WI38 (cell line): ENCODE data around the gene LGALS3BP.

ENCODE experiments used
- H3K4me3 ChIP-seq: 2 replicates; pipeline ENCODE4 v1.5.1; 2011; ENCODE audit warnings: low read depth, mild to moderate bottlenecking, control low read depth, low read length
- CTCF ChIP-seq: IDR thresholded peaks from 2 replicates; pipeline ENCODE4 v1.5.1; 2012; ENCODE audit warnings: low read depth, mild to moderate bottlenecking, control low read depth, low read length

The LGALS3BP gene

DNA sequence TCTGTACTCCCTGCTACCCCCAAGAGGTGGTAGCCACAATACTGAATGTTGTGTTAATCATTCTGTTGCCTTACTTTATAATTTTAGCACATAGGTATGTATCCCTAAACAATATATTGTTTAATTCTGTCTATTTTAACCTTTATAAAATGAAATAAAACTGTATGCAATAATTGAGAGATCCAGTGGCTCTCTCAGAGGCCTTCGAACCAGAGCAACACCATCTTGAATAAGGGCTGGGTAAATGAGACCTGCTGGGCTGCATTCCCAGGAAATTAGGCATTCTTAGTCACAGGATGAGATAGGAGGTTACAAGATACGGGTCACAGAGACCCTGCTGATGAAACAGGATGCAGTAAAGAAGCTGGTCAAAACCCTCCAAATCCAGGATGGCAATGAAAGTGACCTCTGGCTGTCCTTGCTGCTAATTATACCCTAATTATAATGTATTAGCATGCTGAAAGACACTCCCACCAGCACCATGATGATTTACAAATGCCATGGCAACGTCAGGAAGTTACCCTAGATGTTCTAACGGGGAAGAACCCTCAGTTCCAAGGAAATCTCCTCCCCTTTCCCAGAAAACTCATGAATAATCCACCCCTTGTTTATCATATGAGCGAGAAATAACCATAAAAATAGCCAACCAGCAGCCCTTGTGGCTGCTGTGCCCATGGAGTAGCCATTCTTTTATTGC lies 31.9 kb upstream of the LGALS3BP start:
- no peak overlapping the region for H3K4me3 ChIP-seq
- no peak for TF ChIP-seq CTCF

GRCh38 chr17:79010304-79010646 lies 30.6 kb upstream of the LGALS3BP start:
- no peak for TF ChIP-seq CTCF
- H3K4me3 ChIP-seq = peak overlapping the region; percentile 98

GRCh38 chr17:79009397-79010303 lies 29.9 kb upstream of the LGALS3BP start, which contains the start of gene CANT1:
TSS of gene CANT1 (minus strand) at chr17:79009764. CDS start at chr17:78997622, 12,142 bp downstream.
- H3K4me3 ChIP-seq = peak within 1 kb of the TSS; percentile 98
- TF ChIP-seq CTCF = no peak

GRCh38 chr17:79008666-79009387 lies 29.1 kb upstream of the LGALS3BP start:
- H3K4me3 ChIP-seq = peak overlapping the region; percentile 98
- no peak for TF ChIP-seq CTCF

- TF ChIP-seq CTCF = no peak
- peak overlapping the region; percentile 98 for H3K4me3 ChIP-seq
These were observed 28.0 kb upstream of the LGALS3BP start for GRCh38 chr17:79007504-79008381.

DNA sequence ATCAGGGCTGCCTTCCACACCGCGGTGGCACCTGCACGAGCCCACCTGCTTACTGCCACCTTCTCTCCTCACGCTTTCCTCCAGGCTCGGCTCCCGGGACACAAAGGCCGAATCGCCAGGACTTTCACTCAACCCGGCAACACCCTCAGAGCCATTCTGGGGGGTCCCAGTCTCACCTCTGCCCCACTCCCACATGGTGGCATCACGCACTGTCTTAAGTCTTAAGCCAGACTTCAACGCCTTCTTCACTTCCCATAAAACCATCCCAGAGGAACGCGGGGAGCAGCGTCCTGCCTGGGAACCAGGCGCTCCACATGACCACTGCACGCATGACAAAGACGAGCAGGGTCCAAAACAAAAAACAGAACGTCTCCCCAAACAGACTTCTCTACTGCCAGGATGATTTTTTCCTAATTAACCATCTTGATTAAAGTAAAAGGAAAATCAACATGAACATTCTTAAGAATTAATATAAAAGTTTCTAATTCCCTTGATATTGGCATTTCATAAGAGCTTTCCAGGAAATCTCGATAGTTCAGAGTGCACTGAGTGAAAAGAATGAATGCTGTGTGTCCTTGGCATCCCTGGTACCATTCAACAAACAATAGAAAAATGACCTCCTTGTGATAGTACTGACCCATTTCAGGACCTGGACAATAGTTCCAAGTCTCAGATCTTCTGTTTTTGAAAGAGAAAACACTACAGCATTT lies 27.2 kb upstream of the LGALS3BP start:
- TF ChIP-seq CTCF = no peak

More for the DNA sequence above, 27.2 kb upstream of the LGALS3BP start:
- no peak overlapping the region for H3K4me3 ChIP-seq
